B cell (primary cell): ENCODE results near the gene PPP6R3. TPM values are rescaled to one million over a fixed set of nuclear protein-coding genes. Genes with fewer than 3 reads are reported as not detected.

ENCODE experiments used
- ATAC-seq: fragments of 200-7000 bp; cut with Tn5 transposase; one replicate; pipeline ENCODE4 v1.10.0; 2021; ENCODE audit warnings: low read depth, mild to moderate bottlenecking, moderate number of reproducible peaks, moderate library complexity
- CTCF ChIA-PET: fragments of 350-600 bp; sonication (Branson Sonifier 250); formaldehyde crosslinking; loops from one replicate; lab custom pipeline; 2021; ENCODE audit warnings: antibody characterized with exemption, inconsistent platforms; lab: Charles Lee
- POLR2A ChIA-PET: fragments of 350-600 bp; sonication (Branson Sonifier 250); formaldehyde crosslinking; loops from one replicate; lab custom pipeline; 2021; ENCODE audit warnings: antibody characterized with exemption; lab: Charles Lee
- DNase-seq: peaks from one replicate; pipeline ENCODE4 v3.0.0; 2013
- H2AFZ ChIP-seq: 2 replicates; pipeline ENCODE4 v1.6.1; 2012; ENCODE audit warnings: mild to moderate bottlenecking, low read depth, low read length; ENCODE audit not compliant: insufficient read depth, poor library complexity, severe bottlenecking
- H3K27ac ChIP-seq, 2 donors: 1 replicate in 1 of 2; 2 replicates in 1 of 2; pipeline ENCODE4 v1.5.1; 2012 to 2013; ENCODE audit warnings: low read length in 2 of 2, mild to moderate bottlenecking in 2 of 2, moderate library complexity in 1 of 2
- H3K27me3 ChIP-seq, 4 experiments: fragments of 200-600 bp in 1 of 4; sonication (generic) in 1 of 4; replicated peaks in 1 of 4; 1 replicate in 2 of 4; 2 replicates in 2 of 4; pipeline versions ENCODE4 v1.6.1 to v1.7.0; 2013 to 2016; ENCODE audit warnings: low read length in 3 of 4, mild to moderate bottlenecking in 2 of 4, mixed read lengths in 1 of 4, moderate library complexity in 1 of 4; ENCODE audit not compliant: insufficient read depth in 4 of 4, control insufficient read depth in 3 of 4; ENCODE audit errors: control extremely low read depth in 1 of 4
- H3K36me3 ChIP-seq, 2 experiments: replicated peaks in 1 of 2; 1 replicate in 1 of 2; 2 replicates in 1 of 2; pipeline versions ENCODE4 v1.6.1 to v1.7.1; 2013; ENCODE audit warnings: low read length in 1 of 2; ENCODE audit not compliant: insufficient read depth in 2 of 2, control insufficient read depth in 1 of 2; ENCODE audit errors: control extremely low read depth in 1 of 2, extremely low read depth in 1 of 2
- H3K4me1 ChIP-seq, 2 donors: fragments of 200-600 bp in 1 of 2; sonication (generic) in 1 of 2; 1 replicate in 1 of 2; 2 replicates in 1 of 2; pipeline versions ENCODE4 v1.5.1 to v1.6.1; 2013 to 2017; ENCODE audit warnings: low read length in 2 of 2; ENCODE audit not compliant: control insufficient read depth in 2 of 2, insufficient read depth in 2 of 2
- H3K4me2 ChIP-seq: replicated peaks from 2 replicates; pipeline ENCODE3; 2012; ENCODE audit warnings: mild to moderate bottlenecking, low read depth, low read length; ENCODE audit not compliant: poor library complexity, severe bottlenecking
- H3K4me3 ChIP-seq, 5 experiments: fragments of 200-600 bp in 1 of 5; sonication (generic) in 1 of 5; 1 replicate in 3 of 5; 2 replicates in 2 of 5; pipeline versions ENCODE4 v1.5.1 to v1.7.0; 2011 to 2016; ENCODE audit warnings: low read length in 4 of 5, mild to moderate bottlenecking in 4 of 5, low read depth in 2 of 5, control low read depth in 1 of 5, moderate library complexity in 1 of 5; ENCODE audit not compliant: insufficient read depth in 1 of 5; ENCODE audit errors: control extremely low read depth in 1 of 5, extremely low read depth in 1 of 5
- H3K79me2 ChIP-seq: fragments of 200-600 bp; sonication (generic); one replicate; pipeline ENCODE4 v1.6.0; 2016; ENCODE audit warnings: low read length; ENCODE audit not compliant: control insufficient read depth, insufficient read depth
- H3K9ac ChIP-seq: fragments of 200-600 bp; sonication (generic); 2 replicates; pipeline ENCODE4 v1.6.1; 2017; ENCODE audit warnings: mild to moderate bottlenecking, low read length, moderate library complexity
- H3K9me3 ChIP-seq, 3 donors: one replicate each; pipeline versions ENCODE4 v1.6.1 to v1.7.1; 2013; ENCODE audit warnings: low read length in 2 of 3; ENCODE audit not compliant: control insufficient read depth in 2 of 3, insufficient read depth in 1 of 3; ENCODE audit errors: control extremely low read depth in 1 of 3
- H4K20me1 ChIP-seq: 2 replicates; pipeline ENCODE4 v1.6.0; 2012; ENCODE audit warnings: mild to moderate bottlenecking, low read length; ENCODE audit not compliant: insufficient read depth, control insufficient read depth, poor library complexity, severe bottlenecking
- H3K27ac Mint-ChIP-seq: one replicate; pipeline ENCODE4 v1.8.0; 2021; ENCODE audit warnings: mixed read lengths
- H3K27me3 Mint-ChIP-seq: one replicate; pipeline ENCODE4 v1.8.0; 2021; ENCODE audit warnings: mixed read lengths
- H3K4me1 Mint-ChIP-seq: one replicate; pipeline ENCODE4 v1.8.0; 2021; ENCODE audit warnings: mixed read lengths
- H3K4me3 Mint-ChIP-seq: one replicate; pipeline ENCODE4 v1.8.0; 2021; ENCODE audit warnings: mixed read lengths
- H3K9me3 Mint-ChIP-seq: one replicate; pipeline ENCODE4 v1.8.0; 2022; ENCODE audit warnings: mixed read lengths; ENCODE audit not compliant: insufficient read depth
- EZH2 ChIP-seq: IDR thresholded peaks from 2 replicates; pipeline ENCODE4 v1.6.1; 2012; ENCODE audit warnings: borderline replicate concordance, low read depth, mild to moderate bottlenecking, moderate library complexity, low read length; ENCODE audit not compliant: insufficient read depth, poor library complexity, severe bottlenecking
- WGBS: methylation state at CpG from one replicate; pipeline ENCODE4 v1.1.5; 2013; ENCODE audit warnings: missing lambda C conversion rate; ENCODE audit not compliant: insufficient coverage; 5-methylcytosine and 5-hydroxymethylcytosine counted together
- intact Hi-C: fragments of 100-400 bp; cut with micrococcal nuclease; formaldehyde crosslinking; loops from one replicate; pipeline ENCODE4 v1.10.0; 2022
- polyA plus RNA-seq: library from polyadenylated mRNA; depleted of rRNA; stranded (reverse); fragments of >200 nt; gene quantifications from 2 replicates; pipeline ENCODE4 v1.2.3, GENCODE V29; 2012
- total RNA-seq, 2 donors: library from RNA; stranded (reverse); fragments of 120-200 nt in 1 of 2; gene quantifications; 1 replicate in 1 of 2; 2 replicates in 1 of 2; pipeline versions ENCODE4 v1.2.3 to v1.2.4, GENCODE V29; 2013 to 2022
- TF ChIP-seq, protein P1 (sequence below): fragments of 200-600 bp; IDR thresholded peaks from one replicate; pipeline ENCODE4 v1.8.0; 2022; ENCODE audit warnings: antibody characterized with exemption, mild to moderate bottlenecking

Gene PPP6R3
- total and polyA plus RNA-seq, 2 donors (not counting 1 experiment from before 2014, with no cell fraction given) = 48.5 to 159 TPM

DNA sequence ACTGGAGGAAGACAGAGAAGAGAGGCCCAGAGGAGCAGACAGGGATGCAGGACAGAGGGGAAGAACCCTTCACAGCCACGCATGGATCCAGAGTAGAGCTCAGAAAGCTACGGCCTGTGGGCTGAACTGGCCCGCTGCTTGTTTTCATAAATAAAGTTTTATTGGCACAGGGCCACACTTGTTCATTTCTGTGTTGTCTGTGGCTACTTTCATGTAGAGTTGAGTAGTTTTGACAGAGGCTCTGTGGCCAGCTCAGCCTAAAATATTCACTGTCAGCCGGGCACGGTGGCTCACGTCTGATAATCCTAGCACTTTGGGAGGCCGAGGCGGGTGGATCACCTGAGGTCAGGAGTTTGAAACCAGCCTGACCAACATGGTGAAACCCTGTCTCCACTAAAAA lies 197.5 kb downstream of the PPP6R3 start:
- H3K27ac ChIP-seq = no peak overlapping the region
- no peak overlapping the region for H3K4me3 Mint-ChIP-seq
- H3K27me3 Mint-ChIP-seq = peaks cover 33% of the 10 kb centered on the region
- peaks cover 0 to 3% (median 0%) of the 10 kb centered on the region in 4 experiments for H3K27me3 ChIP-seq
- H2AFZ ChIP-seq = no peak overlapping the region
- no peak overlapping the region for H3K4me2 ChIP-seq
- H3K9ac ChIP-seq = no peak overlapping the region
- no peak overlapping the region for H3K4me3 ChIP-seq
- no peaks in the 10 kb centered on the region for H3K4me1 Mint-ChIP-seq
- TF ChIP-seq EZH2 = no peak
- TF ChIP-seq, protein P1, sequence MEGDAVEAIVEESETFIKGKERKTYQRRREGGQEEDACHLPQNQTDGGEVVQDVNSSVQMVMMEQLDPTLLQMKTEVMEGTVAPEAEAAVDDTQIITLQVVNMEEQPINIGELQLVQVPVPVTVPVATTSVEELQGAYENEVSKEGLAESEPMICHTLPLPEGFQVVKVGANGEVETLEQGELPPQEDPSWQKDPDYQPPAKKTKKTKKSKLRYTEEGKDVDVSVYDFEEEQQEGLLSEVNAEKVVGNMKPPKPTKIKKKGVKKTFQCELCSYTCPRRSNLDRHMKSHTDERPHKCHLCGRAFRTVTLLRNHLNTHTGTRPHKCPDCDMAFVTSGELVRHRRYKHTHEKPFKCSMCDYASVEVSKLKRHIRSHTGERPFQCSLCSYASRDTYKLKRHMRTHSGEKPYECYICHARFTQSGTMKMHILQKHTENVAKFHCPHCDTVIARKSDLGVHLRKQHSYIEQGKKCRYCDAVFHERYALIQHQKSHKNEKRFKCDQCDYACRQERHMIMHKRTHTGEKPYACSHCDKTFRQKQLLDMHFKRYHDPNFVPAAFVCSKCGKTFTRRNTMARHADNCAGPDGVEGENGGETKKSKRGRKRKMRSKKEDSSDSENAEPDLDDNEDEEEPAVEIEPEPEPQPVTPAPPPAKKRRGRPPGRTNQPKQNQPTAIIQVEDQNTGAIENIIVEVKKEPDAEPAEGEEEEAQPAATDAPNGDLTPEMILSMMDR = no peak
- DNase-seq (no peak), ATAC-seq (no peak)
- H3K27ac Mint-ChIP-seq = no peak overlapping the region
- H4K20me1 ChIP-seq = no peaks in the 10 kb centered on the region
- H3K9me3 ChIP-seq = peaks cover 0 to 21% (median 0%) of the 10 kb centered on the region in 3 donors
- WGBS = 93% methylated on average over 3 of the region's 8 CpGs
- H3K79me2 ChIP-seq = no peaks in the 10 kb centered on the region
- intact Hi-C loops = no loop called here
- no peaks in the 10 kb centered on the region for H3K4me1 ChIP-seq
- no peaks in the 10 kb centered on the region for H3K9me3 Mint-ChIP-seq
- ChIA-PET CTCF (no interaction called here), POLR2A (interaction anchor here (0.6 kb wide), 1 partner anchor 15 kb away, joined by 5 read pairs; no protein-coding TSS in a partner anchor)
- H3K36me3 ChIP-seq = no peaks in the 10 kb centered on the region

- Histone ChIP-seq H4K20me1 (no peaks in the 10 kb centered on the region), H3K27ac (no peak overlapping the region), H3K4me3 (no peak overlapping the region), H3K9me3 (peaks cover 0 to 21% (median 0%) of the 10 kb centered on the region in 3 donors), H3K9ac (no peak overlapping the region), H3K4me2 (no peak overlapping the region), H3K4me1 (no peaks in the 10 kb centered on the region), H2AFZ (no peak overlapping the region), H3K79me2 (no peaks in the 10 kb centered on the region), H3K27me3 (peaks cover 0 to 3% (median 0%) of the 10 kb centered on the region in 4 experiments), H3K36me3 (no peaks in the 10 kb centered on the region)
- WGBS = 98% methylated on average over 13 of the region's 13 CpGs
- intact Hi-C loops = no loop called here
- no peak for TF ChIP-seq EZH2
- TF ChIP-seq, protein P1 = no peak
- Mint-ChIP-seq H3K4me3 (no peak overlapping the region), H3K4me1 (no peaks in the 10 kb centered on the region), H3K9me3 (no peaks in the 10 kb centered on the region), H3K27me3 (peaks cover 35% of the 10 kb centered on the region), H3K27ac (no peak overlapping the region)
- ChIA-PET POLR2A (interaction anchor here (0.6 kb wide), 1 partner anchor 15 kb away, joined by 5 read pairs; no protein-coding TSS in a partner anchor), CTCF (no interaction called here)
- ATAC-seq = no peak
- no peak for DNase-seq
Measured at GRCh38 chr11:68658661-68659060, 198.1 kb downstream of the PPP6R3 start.
